HL-60/S4 (cell line): ENCODE results near the gene FLAD1.

Experiments
- in situ Hi-C: fragments of 300-500 bp; cut with MboI; formaldehyde crosslinking; loops from 2 replicates; pipeline ENCODE4 v1.14.3; 2022; ENCODE audit warnings: low sequenced_read_pairs

FLAD1 gene

DNA sequence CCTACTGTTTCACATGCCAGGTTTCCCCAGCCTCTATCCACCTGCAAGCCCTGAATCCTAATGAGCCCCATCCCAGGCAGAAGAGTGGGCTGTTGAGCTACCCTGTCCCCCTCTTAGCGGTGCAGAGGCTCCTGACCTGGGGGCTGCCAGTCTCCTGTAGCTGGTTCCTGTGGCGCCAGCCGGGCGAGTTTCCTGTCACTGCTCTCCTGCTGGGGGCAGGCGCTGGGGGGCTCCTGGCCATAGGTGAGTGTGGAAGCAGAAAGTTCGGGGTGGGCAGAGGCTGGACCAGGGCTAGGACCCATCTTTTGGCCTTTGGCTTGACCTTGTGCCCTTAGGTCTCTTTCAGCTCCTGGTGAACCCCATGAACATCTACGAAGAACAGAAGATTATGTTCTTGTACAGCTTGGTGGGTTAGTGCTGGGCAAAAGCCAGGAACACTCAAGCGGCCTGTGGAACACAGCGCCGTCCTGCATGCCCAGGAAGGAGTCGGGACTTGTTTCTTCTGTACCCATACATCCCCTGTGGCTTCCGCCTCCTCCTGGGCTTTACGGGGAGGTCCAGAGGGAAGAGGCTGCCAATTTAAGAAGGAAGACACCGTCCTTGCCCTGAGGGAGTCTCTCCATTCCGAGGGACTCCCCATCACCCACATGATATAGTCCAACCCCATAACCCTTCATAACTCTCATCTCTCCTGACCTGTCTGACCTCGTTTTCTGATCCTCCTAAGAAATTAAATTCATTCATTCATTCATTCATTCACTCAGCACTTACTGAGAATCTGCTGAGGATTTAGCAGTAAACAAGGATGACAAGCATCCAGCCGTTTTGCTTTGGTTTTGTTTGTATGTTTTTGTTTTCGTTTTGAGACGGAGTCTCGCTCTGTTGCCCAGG, 51.4 kb downstream of the FLAD1 start:
- in situ Hi-C loops: no loop called here

DNA sequence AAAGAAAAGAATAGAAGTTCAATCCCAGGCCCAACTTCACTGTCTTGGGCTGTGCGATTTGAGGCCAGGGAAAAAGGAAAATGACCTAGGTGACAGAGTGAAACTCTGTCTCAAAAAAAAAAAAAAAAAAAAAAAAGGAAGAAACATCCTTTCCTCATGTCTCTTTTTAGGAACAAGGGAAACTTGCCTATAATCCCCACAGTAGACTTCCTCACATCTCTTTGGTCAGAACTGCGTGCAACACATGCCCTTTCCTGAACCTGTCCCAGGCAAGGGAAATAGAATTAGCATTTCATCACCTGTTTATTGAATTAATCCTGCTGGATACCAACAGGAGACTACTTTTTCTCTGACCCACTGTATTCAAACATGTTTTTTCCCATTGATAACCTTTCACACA, 52.8 kb downstream of the FLAD1 start:
- in situ Hi-C loops: no loop called here

DNA sequence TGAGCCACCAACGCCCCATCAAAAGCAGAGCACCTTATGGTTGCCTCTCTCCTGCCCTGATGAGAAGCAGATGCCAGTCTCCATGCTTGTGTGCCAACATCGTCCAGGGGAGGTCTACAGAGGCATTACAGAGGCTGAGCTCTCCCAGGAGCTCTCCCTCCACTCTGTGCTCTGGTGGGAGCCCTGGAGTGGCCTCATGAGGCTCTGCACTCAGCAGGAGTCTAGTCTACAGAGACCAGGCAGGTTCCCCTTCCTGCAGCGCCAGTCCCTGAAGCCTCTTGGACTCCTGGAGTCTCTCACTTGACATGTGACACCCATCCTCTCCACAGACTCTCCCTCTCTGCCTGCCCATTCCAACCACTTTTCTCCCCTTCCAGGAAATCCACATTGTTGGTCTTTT, 53.9 kb downstream of the FLAD1 start:
- in situ Hi-C loops: no loop called here

DNA sequence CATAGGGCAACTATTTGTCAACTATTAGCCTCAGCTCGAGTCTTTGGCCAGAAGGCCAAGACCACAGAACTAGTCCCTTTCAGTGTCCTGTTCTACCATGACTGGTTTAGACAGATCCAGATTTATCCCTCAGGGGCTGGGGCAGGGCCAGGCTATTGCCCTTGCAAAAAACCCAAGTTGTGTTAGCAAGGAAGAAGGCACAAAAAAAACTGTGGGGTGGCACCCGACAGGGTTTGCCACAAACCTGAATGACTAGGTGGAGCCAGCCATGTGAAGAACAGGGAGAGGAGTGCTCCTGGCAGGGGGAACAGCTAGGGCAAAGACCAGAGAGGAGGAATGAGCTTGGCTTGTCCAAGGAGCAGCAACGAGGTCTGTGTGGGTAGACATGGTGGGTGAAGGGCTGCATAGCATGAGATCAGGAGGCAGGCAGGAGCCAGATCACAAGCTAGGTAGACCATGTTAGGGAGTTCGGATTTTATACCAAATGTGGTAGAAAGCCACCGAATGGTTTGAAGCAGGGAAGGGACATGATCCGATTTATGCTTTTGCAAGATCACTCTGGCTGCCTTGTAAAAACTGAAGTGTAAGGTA, 54.8 kb downstream of the FLAD1 start:
- in situ Hi-C loops: no loop called here

DNA sequence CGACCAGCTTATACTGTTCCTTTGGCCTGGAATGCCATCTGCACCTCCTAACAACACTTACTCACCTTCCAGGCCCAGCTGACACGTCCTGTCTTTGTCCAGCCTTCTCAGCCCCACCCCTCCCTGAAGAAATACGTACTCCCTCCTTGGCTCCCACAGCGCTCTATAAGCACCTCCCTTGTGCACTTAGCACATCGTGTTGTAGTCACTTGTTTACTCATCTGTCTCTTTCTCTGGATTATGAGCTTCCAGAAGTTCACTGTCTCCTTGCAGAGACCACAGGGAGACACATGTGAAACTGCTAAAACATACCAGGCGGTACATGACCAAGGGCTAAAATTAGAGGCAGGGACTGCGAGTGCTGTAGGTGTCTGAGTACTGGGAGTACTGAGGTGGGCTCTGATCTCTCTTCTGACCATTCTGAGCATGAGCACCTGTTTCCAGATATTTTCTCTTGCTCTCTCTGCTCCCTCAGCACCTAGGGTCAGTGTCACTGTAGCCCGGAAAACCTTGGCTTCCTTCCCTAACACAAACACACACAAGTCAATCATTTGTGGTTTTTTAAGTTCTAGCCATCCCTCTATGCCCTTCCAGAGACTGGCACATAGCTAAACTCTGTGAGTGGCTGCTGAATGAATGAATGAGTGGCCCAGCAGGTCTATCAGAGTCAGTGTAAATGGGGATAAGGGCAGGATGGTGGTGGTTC, 55.6 kb downstream of the FLAD1 start:
- in situ Hi-C loops: no loop called here

DNA sequence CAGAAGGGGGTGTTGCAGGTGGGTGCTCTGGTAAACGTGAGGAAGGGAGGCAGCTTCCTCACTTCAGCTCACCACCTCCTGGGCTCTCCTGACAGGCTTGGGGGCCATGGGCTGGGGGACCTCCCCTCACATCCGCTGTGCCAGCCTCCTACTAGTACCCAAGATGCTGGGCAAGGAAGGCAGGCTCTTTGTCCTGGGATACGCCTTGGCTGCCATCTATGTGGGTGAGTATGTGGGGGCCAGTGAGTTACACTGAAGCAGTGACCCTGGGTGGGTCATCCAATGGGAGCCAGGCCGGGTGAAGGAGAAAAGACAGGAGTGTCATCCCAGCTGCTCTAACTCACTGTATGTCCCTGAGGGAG, 56.1 kb downstream of the FLAD1 start:
- in situ Hi-C loops: no loop called here

DNA sequence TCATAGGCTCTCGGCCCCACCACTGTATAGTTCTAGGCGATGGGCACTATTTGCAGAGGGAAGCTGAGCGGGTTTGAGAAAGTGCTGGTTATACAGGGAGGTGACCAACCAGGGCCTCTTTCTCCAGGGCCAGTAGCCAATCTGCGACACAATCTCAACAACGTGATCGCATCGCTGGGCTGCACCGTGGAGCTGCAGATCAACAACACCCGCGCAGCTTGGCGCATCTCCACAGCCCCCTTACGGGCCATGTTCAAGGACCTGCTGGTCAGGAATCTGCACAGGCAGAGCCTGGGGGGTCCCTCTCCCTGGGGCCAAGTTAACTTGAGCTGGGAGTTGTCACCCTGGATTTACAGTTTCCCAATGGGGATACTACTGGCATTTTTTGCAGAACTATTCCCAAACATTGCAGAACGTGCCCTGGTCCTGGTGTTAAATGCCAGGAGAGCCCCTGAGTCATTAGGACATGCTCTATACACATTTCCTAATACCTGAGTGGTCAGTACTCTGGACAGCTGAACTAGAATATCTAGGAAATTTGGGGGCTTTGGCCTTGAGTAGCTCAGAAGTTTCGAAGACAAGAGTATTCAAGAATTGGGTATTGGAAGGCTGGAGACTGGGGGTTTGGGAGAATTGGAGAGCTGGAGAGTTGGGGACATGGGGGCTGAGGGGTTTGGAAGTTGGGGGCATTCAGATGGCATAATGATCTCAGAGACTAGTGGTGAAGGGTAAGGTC, 57.4 kb downstream of the FLAD1 start:
- in situ Hi-C loops: no loop called here
